Endothelial cell of umbilical vein (primary cell): ENCODE measurements around the gene MORN5. TPM values are rescaled to one million over a fixed set of nuclear protein-coding genes. Genes with fewer than 3 reads are reported as not detected.

Source experiments
- BruUV-seq: library from RNA; stranded (reverse); fragments of 400-500 nt; replicated peaks from 2 replicates; lab custom pipeline; 2021; lab: Mats Ljungman, UMichigan
- CTCF ChIA-PET: fragments of 300-600, 350-600 bp; sonication (Branson Sonifier 250); formaldehyde crosslinking; loops from one replicate; lab custom pipeline; 2021; ENCODE audit warnings: antibody characterized with exemption, inconsistent platforms; lab: Charles Lee
- POLR2A ChIA-PET: fragments of 300-600, 350-600 bp; sonication (Branson Sonifier 250); formaldehyde crosslinking; loops from one replicate; lab custom pipeline; 2021; ENCODE audit warnings: antibody characterized with exemption, inconsistent platforms; lab: Charles Lee
- DNase-seq: peaks from one replicate; pipeline ENCODE4 v3.0.0-alpha.2; 2011; ENCODE audit warnings: low read depth, low spot score
- FAIRE-seq: peaks from 2 replicates; lab custom pipeline; 2011; peaks lifted over from hg19 to GRCh38; lab: Jason Lieb, UNC
- H2AFZ ChIP-seq: 2 replicates; pipeline ENCODE4 v1.6.0; 2012; ENCODE audit warnings: low read depth, low read length, control low read depth, inconsistent platforms
- H3K27ac ChIP-seq: 2 replicates; pipeline ENCODE4 v1.5.1; 2011; ENCODE audit warnings: low read depth, mild to moderate bottlenecking, control low read depth, low read length, moderate library complexity; ENCODE audit not compliant: insufficient read depth
- H3K27me3 ChIP-seq, 2 experiments: 2 replicates each; pipeline versions ENCODE4 v1.6.0 to v1.6.1; 2011; ENCODE audit warnings: low read length in 2 of 2, mixed read lengths in 1 of 2; ENCODE audit not compliant: control insufficient read depth in 2 of 2, insufficient read depth in 2 of 2
- H3K36me3 ChIP-seq, 2 experiments: 2 replicates in 1 of 2; 3 replicates in 1 of 2; pipeline ENCODE4 v1.5.1; 2011; ENCODE audit warnings: low read length in 2 of 2, mild to moderate bottlenecking in 1 of 2, moderate library complexity in 1 of 2; ENCODE audit not compliant: control insufficient read depth in 2 of 2, insufficient read depth in 2 of 2; ENCODE audit errors: extremely low read depth in 1 of 2
- H3K4me1 ChIP-seq: 3 replicates; pipeline ENCODE4 v1.5.1; 2011; ENCODE audit warnings: mild to moderate bottlenecking, low read length; ENCODE audit not compliant: control insufficient read depth, insufficient read depth; ENCODE audit errors: extremely low read depth
- H3K4me2 ChIP-seq: 2 replicates; pipeline ENCODE4 v1.6.1; 2011; ENCODE audit warnings: low read length, control low read depth, mixed read lengths; ENCODE audit not compliant: insufficient read depth
- H3K4me3 ChIP-seq, 3 experiments: fragments of 200-600 bp in 1 of 3; sonication (generic), shearing (Covaris generic) in 1 of 3; replicated peaks in 1 of 3; 2 replicates each; pipeline ENCODE4 v1.5.1; 2011 to 2016; ENCODE audit warnings: control low read depth in 3 of 3, low read length in 3 of 3, mild to moderate bottlenecking in 2 of 3, inconsistent platforms in 1 of 3, low read depth in 1 of 3, moderate library complexity in 1 of 3; ENCODE audit not compliant: insufficient read depth in 1 of 3
- H3K79me2 ChIP-seq: 2 replicates; pipeline ENCODE4 v1.6.0; 2012; ENCODE audit warnings: low read length, inconsistent platforms; ENCODE audit not compliant: control insufficient read depth, insufficient read depth
- H3K9ac ChIP-seq: replicated peaks from 2 replicates; pipeline ENCODE3; 2011; ENCODE audit warnings: low read length, control low read depth; ENCODE audit not compliant: insufficient read depth; ENCODE audit errors: extremely low read depth
- H3K9me1 ChIP-seq: replicated peaks from 3 replicates; pipeline ENCODE4 v1.6.0; 2011; ENCODE audit warnings: mild to moderate bottlenecking, low read length; ENCODE audit not compliant: control insufficient read depth, insufficient read depth; ENCODE audit errors: extremely low read depth
- H3K9me3 ChIP-seq: replicated peaks from 2 replicates; pipeline ENCODE4 v1.5.1; 2012; ENCODE audit warnings: low read length, inconsistent platforms; ENCODE audit not compliant: control insufficient read depth, insufficient read depth
- H4K20me1 ChIP-seq: replicated peaks from 2 replicates; pipeline ENCODE3; 2011; ENCODE audit warnings: mild to moderate bottlenecking, low read length; ENCODE audit not compliant: control insufficient read depth, insufficient read depth; ENCODE audit errors: extremely low read depth
- EZH2 ChIP-seq: IDR thresholded peaks from 2 replicates; pipeline ENCODE4 v1.6.1; 2012; ENCODE audit warnings: borderline replicate concordance, low read depth, mild to moderate bottlenecking, moderate library complexity, low read length, inconsistent platforms; ENCODE audit not compliant: severe bottlenecking
- POLR2A ChIP-seq: IDR thresholded peaks from 2 replicates; pipeline ENCODE4 v1.6.1; 2012; ENCODE audit warnings: low read depth, mild to moderate bottlenecking, control low read depth, low read length
- dilution Hi-C: fragments of 300-500 bp; cut with MboI; formaldehyde crosslinking; loops from one replicate; pipeline ENCODE4 v1.15.0; 2019; ENCODE audit warnings: low sequenced_read_pairs; ENCODE audit not compliant: extremely low pct_ligation_motif_present
- intact Hi-C: fragments of 100-400 bp; cut with micrococcal nuclease; formaldehyde crosslinking; loops from one replicate; pipeline ENCODE4 v1.10.0; 2022
- polyA plus RNA-seq, 4 experiments: library from polyadenylated mRNA; depleted of rRNA in 3 of 4; stranded (reverse) in 3 of 4; unstranded in 1 of 4; fragments of >200 nt; gene quantifications; 2 replicates each; pipeline versions ENCODE4 v1.2.1 to v1.2.3, GENCODE V29; 2011 to 2012; ENCODE audit warnings: missing spikeins in 1 of 4
- total RNA-seq: library from RNA; stranded (reverse); gene quantifications from 2 replicates; pipeline ENCODE4 v1.2.3, GENCODE V29; 2021
- TF ChIP-seq, protein P1 (sequence below), 2 donors: IDR thresholded peaks; 1 replicate in 1 of 2; 2 replicates in 1 of 2; pipeline ENCODE4 v1.5.1; 2011; ENCODE audit warnings: low read length in 2 of 2, mild to moderate bottlenecking in 2 of 2, moderate library complexity in 2 of 2, control low read depth in 1 of 2, inconsistent platforms in 1 of 2, low read depth in 1 of 2; ENCODE audit not compliant: insufficient read depth in 1 of 2; ENCODE audit errors: extremely low read depth in 1 of 2

The MORN5 gene
- total and polyA plus RNA-seq, 2 donors (not counting 3 experiments of a cell fraction or from before 2014, with no cell fraction given), result not detected

GRCh38 chr9:122226758-122227574 lies 67.3 kb downstream of the MORN5 start:
- intact Hi-C loops, result loop anchor here (1.0 to 5.0 kb wide), 2 partner anchors 37 to 70 kb away; partner anchors contain the start of genes MORN5, MRRF, NDUFA8 and RBM18
- POLR2A ChIA-PET, result no interaction called here
- no peak for FAIRE-seq

More at GRCh38 chr9:122226758-122227574, 67.3 kb downstream of the MORN5 start:
- no peak overlapping the region for H3K27ac ChIP-seq
- H3K9me1 ChIP-seq, result no peaks in the 10 kb centered on the region
- BruUV-seq, result no TSS peak
- CTCF ChIA-PET, result interaction anchor here (0.9 to 1.7 kb wide), 4 partner anchors 9 to 124 kb away, joined by 3 to 6 read pairs (median 4); no protein-coding TSS in a partner anchor
- H3K79me2 ChIP-seq, result no peaks in the 10 kb centered on the region
- no peak overlapping the region for H3K9ac ChIP-seq
- H3K36me3 ChIP-seq, result no peaks in the 10 kb centered on the region
- peak; percentile 19 for DNase-seq
- TF ChIP-seq POLR2A (no peak), EZH2 (peak; percentile 22)
- TF ChIP-seq, protein P1, sequence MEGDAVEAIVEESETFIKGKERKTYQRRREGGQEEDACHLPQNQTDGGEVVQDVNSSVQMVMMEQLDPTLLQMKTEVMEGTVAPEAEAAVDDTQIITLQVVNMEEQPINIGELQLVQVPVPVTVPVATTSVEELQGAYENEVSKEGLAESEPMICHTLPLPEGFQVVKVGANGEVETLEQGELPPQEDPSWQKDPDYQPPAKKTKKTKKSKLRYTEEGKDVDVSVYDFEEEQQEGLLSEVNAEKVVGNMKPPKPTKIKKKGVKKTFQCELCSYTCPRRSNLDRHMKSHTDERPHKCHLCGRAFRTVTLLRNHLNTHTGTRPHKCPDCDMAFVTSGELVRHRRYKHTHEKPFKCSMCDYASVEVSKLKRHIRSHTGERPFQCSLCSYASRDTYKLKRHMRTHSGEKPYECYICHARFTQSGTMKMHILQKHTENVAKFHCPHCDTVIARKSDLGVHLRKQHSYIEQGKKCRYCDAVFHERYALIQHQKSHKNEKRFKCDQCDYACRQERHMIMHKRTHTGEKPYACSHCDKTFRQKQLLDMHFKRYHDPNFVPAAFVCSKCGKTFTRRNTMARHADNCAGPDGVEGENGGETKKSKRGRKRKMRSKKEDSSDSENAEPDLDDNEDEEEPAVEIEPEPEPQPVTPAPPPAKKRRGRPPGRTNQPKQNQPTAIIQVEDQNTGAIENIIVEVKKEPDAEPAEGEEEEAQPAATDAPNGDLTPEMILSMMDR (IDR thresholded peaks at IDR 0.05; ENCODE audit: extremely low read depth in 1 of 2, insufficient read depth in 1 of 2, low read depth in 1 of 2, low read length in 2 of 2), result peak in 1 of 2 donors; percentile 13
- H2AFZ ChIP-seq, result no peak overlapping the region
- H3K4me2 ChIP-seq, result no peak overlapping the region
- peaks cover 10% of the 10 kb centered on the region for H3K4me1 ChIP-seq
- H3K27me3 ChIP-seq, result peaks cover 43 to 54% of the 10 kb centered on the region in 2 experiments
- dilution Hi-C loops, result no loop called here
- no peaks in the 10 kb centered on the region for H3K9me3 ChIP-seq
- peak overlapping the region in 2 of 3 experiments; percentile 31 to 41 for H3K4me3 ChIP-seq
- H4K20me1 ChIP-seq, result no peaks in the 10 kb centered on the region
